GM15510 (cell line): ENCODE measurements around the gene CPTP.

ENCODE experiments used
- POLR2A ChIP-seq: IDR thresholded peaks from 3 replicates; pipeline ENCODE4 v1.6.1; 2011; ENCODE audit warnings: borderline replicate concordance; ENCODE audit not compliant: insufficient read length; ENCODE audit errors: extremely low read depth

Gene CPTP

DNA sequence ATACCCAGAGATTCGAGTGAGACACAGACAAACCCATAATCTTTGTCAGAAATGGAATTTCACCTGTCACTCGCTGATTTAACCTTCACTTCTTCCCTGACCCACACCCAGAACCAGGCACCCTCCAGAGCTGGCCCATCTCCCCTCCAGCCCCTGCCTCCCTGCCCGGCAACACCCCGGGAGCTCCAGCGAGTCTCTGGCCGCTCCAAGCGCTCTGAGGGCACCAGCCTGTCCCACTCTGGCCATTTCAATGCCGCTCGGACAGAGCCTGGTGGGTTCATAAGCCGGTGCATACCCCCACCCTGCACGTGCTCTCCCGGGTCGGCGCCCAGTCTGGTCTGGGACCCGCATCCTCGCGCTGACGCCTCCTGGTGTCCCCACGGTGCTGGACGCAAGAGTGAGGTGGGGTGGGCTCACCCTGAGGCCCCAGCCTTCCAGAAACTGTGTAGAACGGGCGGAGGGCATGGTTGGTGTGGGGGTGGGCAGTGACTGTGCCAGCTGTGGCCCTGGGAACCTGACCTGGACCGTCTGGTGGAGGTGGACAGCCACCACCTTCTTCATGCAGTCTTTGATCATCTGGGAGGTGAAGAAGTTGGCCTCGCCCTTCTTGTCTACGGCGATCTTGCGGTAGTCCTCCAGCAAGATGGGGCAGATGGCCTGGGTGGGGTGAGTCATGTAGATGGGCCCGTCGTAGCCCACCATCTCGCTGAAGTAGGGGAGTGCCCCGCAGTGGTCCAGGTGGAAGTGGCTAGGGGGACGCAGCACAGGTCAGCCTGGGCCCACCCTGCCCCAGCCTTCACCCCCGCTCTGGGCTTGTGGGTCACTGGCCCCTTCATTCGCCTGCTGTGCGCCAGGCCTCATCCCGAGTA lies 5.6 kb upstream of the CPTP start:
- no peak for TF ChIP-seq POLR2A

DNA sequence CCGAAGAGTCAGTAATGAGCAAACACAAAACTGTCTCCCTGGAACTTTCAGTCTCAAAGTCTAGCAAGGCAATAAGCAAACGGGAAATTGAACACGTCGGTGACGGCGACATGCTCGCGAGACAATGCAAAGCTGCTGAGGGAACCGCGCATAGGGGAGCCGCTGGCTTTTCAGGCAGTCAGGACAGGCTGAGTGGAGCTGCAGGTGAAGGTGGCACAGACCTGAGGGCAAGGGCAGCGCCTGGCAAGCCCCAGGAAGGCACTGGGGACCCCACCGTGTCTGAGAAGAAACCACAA lies 5.0 kb upstream of the CPTP start:
- no peak for TF ChIP-seq POLR2A

GRCh38 chr1:1320666-1321448 lies 3.7 kb upstream of the CPTP start:
- TF ChIP-seq POLR2A, result no peak

- TF ChIP-seq POLR2A, result no peak
These were observed 3.1 kb upstream of the CPTP start for GRCh38 chr1:1321477-1321876.

DNA sequence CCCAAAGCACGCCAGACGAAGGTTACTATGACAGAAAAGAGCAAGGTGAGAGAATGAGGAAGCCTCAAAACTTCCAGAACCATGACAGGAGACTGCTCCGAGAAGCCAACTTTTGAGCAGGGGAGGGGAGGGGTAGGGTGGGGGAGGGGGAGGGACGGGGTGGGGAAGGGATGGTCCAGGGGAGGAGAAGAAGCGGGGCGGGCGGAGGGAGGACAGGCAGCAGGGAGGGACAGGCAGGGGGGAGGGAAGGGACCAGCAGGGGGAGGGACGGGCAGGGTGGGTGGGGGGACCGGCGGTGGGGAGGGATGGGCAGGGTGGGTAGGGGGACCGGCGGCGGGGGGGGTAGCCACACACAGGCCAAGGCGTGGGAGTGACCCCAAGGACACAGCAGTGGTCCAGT lies 2.2 kb upstream of the CPTP start:
- TF ChIP-seq POLR2A, result no peak

DNA sequence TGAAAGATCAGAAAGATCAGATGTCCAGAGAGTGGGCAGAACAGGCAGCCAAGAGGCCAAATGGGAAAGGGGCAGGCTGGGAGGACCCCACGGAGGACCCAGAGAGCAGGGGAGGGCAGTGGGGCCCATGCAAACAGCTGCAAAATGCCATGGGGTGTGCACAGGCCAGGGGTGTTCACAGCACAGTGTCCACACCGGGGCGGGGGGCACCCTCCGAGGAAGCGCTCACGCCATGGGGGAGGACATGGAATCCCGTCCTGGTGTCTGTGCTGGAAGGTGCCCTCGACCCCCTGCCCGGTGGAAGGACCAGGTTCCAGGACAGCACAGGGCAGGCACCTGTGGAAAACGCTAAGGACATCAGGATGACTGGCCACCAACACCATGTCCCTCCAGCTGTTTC lies 1.6 kb upstream of the CPTP start:
- TF ChIP-seq POLR2A, result no peak

GRCh38 chr1:1324084-1324523 lies 498 bp upstream of the CPTP start:
- TF ChIP-seq POLR2A, result no peak

- no peak for TF ChIP-seq POLR2A
These were observed 879 bp downstream of the CPTP start for GRCh38 chr1:1325288-1326074.

DNA sequence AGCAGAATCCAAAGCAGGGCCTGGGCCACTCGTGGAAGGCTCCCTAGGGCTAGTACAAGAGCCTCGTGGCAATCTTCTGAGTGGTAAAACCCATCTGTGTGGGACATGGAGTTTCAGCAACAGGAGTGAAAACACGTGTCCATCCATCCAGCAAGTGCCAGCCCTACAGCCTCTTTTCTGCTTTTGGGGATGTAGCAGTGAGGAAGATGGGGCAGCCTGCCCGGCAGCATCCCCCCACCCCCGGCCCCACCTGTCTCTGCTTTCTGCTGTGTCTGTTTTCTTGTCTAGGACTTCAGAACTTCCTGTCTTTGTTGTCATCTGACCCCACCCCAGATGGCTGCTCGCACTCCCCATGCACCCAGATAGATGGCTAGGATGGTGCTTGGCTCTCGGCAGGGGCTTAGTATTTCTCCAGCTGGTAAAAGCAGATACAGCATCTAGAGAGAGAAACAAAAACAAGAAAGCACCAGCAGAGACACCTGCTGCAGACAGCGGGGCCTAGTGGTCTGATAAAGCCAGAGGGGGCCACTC lies 1.5 kb downstream of the CPTP start:
- no peak for TF ChIP-seq POLR2A

DNA sequence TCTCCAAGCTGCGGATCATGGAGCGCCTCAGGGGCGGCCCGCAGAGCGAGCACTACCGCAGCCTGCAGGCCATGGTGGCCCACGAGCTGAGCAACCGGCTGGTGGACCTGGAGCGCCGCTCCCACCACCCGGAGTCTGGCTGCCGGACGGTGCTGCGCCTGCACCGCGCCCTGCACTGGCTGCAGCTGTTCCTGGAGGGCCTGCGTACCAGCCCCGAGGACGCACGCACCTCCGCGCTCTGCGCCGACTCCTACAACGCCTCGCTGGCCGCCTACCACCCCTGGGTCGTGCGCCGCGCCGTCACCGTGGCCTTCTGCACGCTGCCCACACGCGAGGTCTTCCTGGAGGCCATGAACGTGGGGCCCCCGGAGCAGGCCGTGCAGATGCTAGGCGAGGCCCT lies 2.7 kb downstream of the CPTP start:
- TF ChIP-seq POLR2A, result no peak

DNA sequence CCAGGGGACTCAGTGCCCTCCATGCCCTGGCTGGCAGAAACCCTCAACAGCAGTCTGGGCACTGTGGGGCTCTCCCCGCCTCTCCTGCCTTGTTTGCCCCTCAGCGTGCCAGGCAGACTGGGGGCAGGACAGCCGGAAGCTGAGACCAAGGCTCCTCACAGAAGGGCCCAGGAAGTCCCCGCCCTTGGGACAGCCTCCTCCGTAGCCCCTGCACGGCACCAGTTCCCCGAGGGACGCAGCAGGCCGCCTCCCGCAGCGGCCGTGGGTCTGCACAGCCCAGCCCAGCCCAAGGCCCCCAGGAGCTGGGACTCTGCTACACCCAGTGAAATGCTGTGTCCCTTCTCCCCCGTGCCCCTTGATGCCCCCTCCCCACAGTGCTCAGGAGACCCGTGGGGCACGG lies 3.7 kb downstream of the CPTP start:
- TF ChIP-seq POLR2A, result no peak

GRCh38 chr1:1329304-1330210 lies 5.0 kb downstream of the CPTP start:
- no peak for TF ChIP-seq POLR2A

- TF ChIP-seq POLR2A, result no peak
These were observed 5.9 kb downstream of the CPTP start for GRCh38 chr1:1330366-1331067.

GRCh38 chr1:1331068-1331965 lies 6.7 kb downstream of the CPTP start, which contains the start of gene TAS1R3:
Gene TAS1R3 (plus strand): TSS chr1:1331280. CDS start chr1:1331346, 66 bp downstream.
- TF ChIP-seq POLR2A, result no peak
